CD4-positive, alpha-beta memory T cell (primary cell): ENCODE measurements around the gene DENND10. TPM values are rescaled to one million over a fixed set of nuclear protein-coding genes. Genes with fewer than 3 reads are reported as not detected.
"Not testable (repeated sequence)": the region's sequence is repeated elsewhere in the genome, so short reads cannot be mapped to it uniquely, and the experiment has no call there.

ENCODE experiments used
- CTCF ChIA-PET: fragments of 350-600 bp; sonication (Branson Sonifier 250); formaldehyde crosslinking; loops from one replicate; lab custom pipeline; 2021; ENCODE audit warnings: inconsistent platforms; ENCODE audit not compliant: partially characterized antibody; lab: Charles Lee
- POLR2A ChIA-PET: fragments of 350-600 bp; sonication (Branson Sonifier 250); formaldehyde crosslinking; loops from one replicate; lab custom pipeline; 2021; ENCODE audit not compliant: partially characterized antibody; lab: Charles Lee
- DNase-seq, 5 donors: peaks; one replicate each; pipeline versions ENCODE4 v3.0.0 to v3.0.0-alpha.2; 2020 to 2022; ENCODE audit warnings: mixed read lengths in 1 of 5
- H3K27ac ChIP-seq: one replicate; pipeline ENCODE4 v1.7.0; 2013; ENCODE audit warnings: low read depth, low read length
- H3K27me3 ChIP-seq: 2 replicates; pipeline ENCODE4 v1.7.0; 2013; ENCODE audit warnings: mild to moderate bottlenecking, low read length, moderate library complexity; ENCODE audit not compliant: insufficient read depth
- H3K36me3 ChIP-seq: 2 replicates; pipeline ENCODE4 v1.7.0; 2013; ENCODE audit warnings: mild to moderate bottlenecking, low read length, moderate library complexity; ENCODE audit not compliant: insufficient read depth
- H3K4me1 ChIP-seq: 2 replicates; pipeline ENCODE4 v1.7.0; 2013; ENCODE audit warnings: mild to moderate bottlenecking, low read length, moderate library complexity; ENCODE audit not compliant: insufficient read depth
- H3K4me3 ChIP-seq, 2 donors: one replicate each; pipeline ENCODE4 v1.7.0; 2013; ENCODE audit warnings: low read length in 2 of 2, mild to moderate bottlenecking in 1 of 2
- H3K9me3 ChIP-seq, 2 donors: one replicate each; pipeline ENCODE4 v1.7.0; 2013; ENCODE audit warnings: low read length in 2 of 2, control low read depth in 1 of 2; ENCODE audit not compliant: control insufficient read depth in 1 of 2
- H3K27ac Mint-ChIP-seq, 7 donors: one replicate each; pipeline ENCODE4 v1.8.0; 2020 to 2021; ENCODE audit warnings: mixed read lengths in 7 of 7, mild to moderate bottlenecking in 6 of 7, inconsistent platforms in 3 of 7, moderate library complexity in 3 of 7
- H3K27me3 Mint-ChIP-seq, 2 donors: one replicate each; pipeline ENCODE4 v1.8.0; 2020 to 2021; ENCODE audit warnings: mixed read lengths in 2 of 2
- H3K36me3 Mint-ChIP-seq, 2 donors: one replicate each; pipeline ENCODE4 v1.8.0; 2020 to 2021; ENCODE audit warnings: mixed read lengths in 2 of 2, inconsistent platforms in 1 of 2, mild to moderate bottlenecking in 1 of 2
- H3K4me1 Mint-ChIP-seq, 4 donors: one replicate each; pipeline ENCODE4 v1.8.0; 2020 to 2021; ENCODE audit warnings: mixed read lengths in 4 of 4, mild to moderate bottlenecking in 1 of 4
- H3K4me3 Mint-ChIP-seq, 8 donors: one replicate each; pipeline ENCODE4 v1.8.0; 2020 to 2021; ENCODE audit warnings: mixed read lengths in 8 of 8, mild to moderate bottlenecking in 7 of 8, moderate library complexity in 6 of 8, inconsistent platforms in 3 of 8
- H3K9me3 Mint-ChIP-seq, 8 donors: one replicate each; pipeline ENCODE4 v1.8.0; 2020 to 2021; ENCODE audit warnings: mixed read lengths in 8 of 8, mild to moderate bottlenecking in 5 of 8, inconsistent platforms in 3 of 8, moderate library complexity in 1 of 8
- intact Hi-C: fragments of 100-400 bp; cut with micrococcal nuclease; formaldehyde crosslinking; loops from one replicate; pipeline ENCODE4 v1.15.1; 2023
- polyA plus RNA-seq, 2 donors: library from polyadenylated mRNA; unstranded; fragments of 300-500 nt; fragmentation: Illumina TruSeq; gene quantifications; one replicate each; pipeline ENCODE4 v1.2.3, GENCODE V29; 2021
- total RNA-seq, 2 experiments: library from RNA; stranded (reverse); gene quantifications; one replicate each; pipeline ENCODE4 v1.2.3, GENCODE V29; 2021

The DENND10 gene
- total and polyA plus RNA-seq, 4 experiments from 2014 or later: 48.0 to 76.7 (median 54.1) TPM

GRCh38 chr10:119177708-119178371 lies 73.9 kb downstream of the DENND10 start:
- peak overlapping the region; percentile 89 to 99 (median 96) for H3K4me3 Mint-ChIP-seq
- peaks cover 10% of the 10 kb centered on the region for H3K36me3 ChIP-seq
- H3K9me3 Mint-ChIP-seq: no peaks in the 10 kb centered on the region
- H3K4me1 ChIP-seq: peaks cover 44% of the 10 kb centered on the region
- no peaks in the 10 kb centered on the region for H3K27me3 ChIP-seq
- no peaks in the 10 kb centered on the region for H3K27me3 Mint-ChIP-seq
- H3K27ac ChIP-seq: peak overlapping the region; percentile 81
- ChIA-PET CTCF (no interaction called here), POLR2A (interaction anchor here (1.9 kb wide), 1 partner anchor 13 kb away, joined by 9 read pairs; the partner anchor contains the start of gene SFXN4)
- intact Hi-C loops: loop anchor here (1.0 to 5.0 kb wide), 7 partner anchors 13 to 547 kb away; partner anchors contain the start of genes EIF3A, GRK5 and SFXN4
- DNase-seq: peak in 1 of 5 donors; percentile 46
- peak overlapping the region; percentile 96 to 100 for H3K4me3 ChIP-seq
- H3K27ac Mint-ChIP-seq: peak overlapping the region; percentile 85 to 98 (median 96)
- H3K36me3 Mint-ChIP-seq: peaks cover 5 to 34% of the 10 kb centered on the region in 2 donors
- H3K4me1 Mint-ChIP-seq: peaks cover 16 to 51% (median 34%) of the 10 kb centered on the region in 4 donors
- no peaks in the 10 kb centered on the region for H3K9me3 ChIP-seq

- H3K27me3 Mint-ChIP-seq: no peaks in the 10 kb centered on the region
- H3K4me1 ChIP-seq: peaks cover 44% of the 10 kb centered on the region
- H3K27me3 ChIP-seq: no peaks in the 10 kb centered on the region
- peaks cover 8% of the 10 kb centered on the region for H3K36me3 ChIP-seq
- no peaks in the 10 kb centered on the region for H3K9me3 ChIP-seq
- POLR2A ChIA-PET: interaction anchor here (1.0 to 1.5 kb wide), 6 partner anchors 12 to 98 kb away, joined by 3 to 8 read pairs (median 4); partner anchors contain the start of genes DENND10, EIF3A, GRK5 and SFXN4
- H3K4me3 ChIP-seq: peak within 1 kb of the TSS; percentile 96 to 100
- peak; percentile 89 to 92 (median 89) for DNase-seq
- intact Hi-C loops: loop anchor here (1.0 to 5.0 kb wide), 7 partner anchors 13 to 546 kb away; partner anchors contain the start of genes EIF3A, GRK5 and SFXN4
- peak within 1 kb of the TSS; percentile 85 to 98 (median 96) for H3K27ac Mint-ChIP-seq
- H3K9me3 Mint-ChIP-seq: no peaks in the 10 kb centered on the region
- peaks cover 16 to 51% (median 34%) of the 10 kb centered on the region in 4 donors for H3K4me1 Mint-ChIP-seq
- peaks cover 5 to 33% of the 10 kb centered on the region in 2 donors for H3K36me3 Mint-ChIP-seq
- peak within 1 kb of the TSS; percentile 81 for H3K27ac ChIP-seq
- CTCF ChIA-PET: interaction anchor here (0.9 to 2.8 kb wide), 4 partner anchors 14 to 423 kb away, joined by 3 to 11 read pairs (median 6); partner anchors contain the start of gene GRK5
- H3K4me3 Mint-ChIP-seq: peak within 1 kb of the TSS; percentile 89 to 99 (median 96)
Measured at GRCh38 chr10:119178372-119179119, 74.6 kb downstream of the DENND10 start, which contains the start of gene PRDX3. Gene PRDX3, minus strand, starts transcription at chr10:119178812. Its CDS starts 22 bp downstream, at chr10:119178790.

GRCh38 chr10:119180850-119181400 lies 77.0 kb downstream of the DENND10 start:
- H3K27ac Mint-ChIP-seq, intact Hi-C loops, DNase-seq, H3K27ac ChIP-seq, H3K27me3 ChIP-seq, H3K36me3 ChIP-seq, H3K4me3 ChIP-seq, H3K4me3 Mint-ChIP-seq, H3K9me3 ChIP-seq, H3K27me3 Mint-ChIP-seq, H3K9me3 Mint-ChIP-seq: not testable (repeated sequence)
- H3K4me1 Mint-ChIP-seq: peaks cover 12 to 40% (median 30%) of the 10 kb centered on the region in 4 donors
- H3K4me1 ChIP-seq: peaks cover 32% of the 10 kb centered on the region
- CTCF ChIA-PET: interaction anchor here (0.8 to 2.8 kb wide), 4 partner anchors 9 to 28 kb away, joined by 3 to 11 read pairs (median 8); partner anchors contain the start of gene GRK5
- H3K36me3 Mint-ChIP-seq: peaks cover 0 to 20% of the 10 kb centered on the region in 2 donors
- POLR2A ChIA-PET: interaction anchor here (0.8 to 1.1 kb wide), 2 partner anchors 25 to 91 kb away, joined by 3 to 5 read pairs; no protein-coding TSS in a partner anchor

DNA sequence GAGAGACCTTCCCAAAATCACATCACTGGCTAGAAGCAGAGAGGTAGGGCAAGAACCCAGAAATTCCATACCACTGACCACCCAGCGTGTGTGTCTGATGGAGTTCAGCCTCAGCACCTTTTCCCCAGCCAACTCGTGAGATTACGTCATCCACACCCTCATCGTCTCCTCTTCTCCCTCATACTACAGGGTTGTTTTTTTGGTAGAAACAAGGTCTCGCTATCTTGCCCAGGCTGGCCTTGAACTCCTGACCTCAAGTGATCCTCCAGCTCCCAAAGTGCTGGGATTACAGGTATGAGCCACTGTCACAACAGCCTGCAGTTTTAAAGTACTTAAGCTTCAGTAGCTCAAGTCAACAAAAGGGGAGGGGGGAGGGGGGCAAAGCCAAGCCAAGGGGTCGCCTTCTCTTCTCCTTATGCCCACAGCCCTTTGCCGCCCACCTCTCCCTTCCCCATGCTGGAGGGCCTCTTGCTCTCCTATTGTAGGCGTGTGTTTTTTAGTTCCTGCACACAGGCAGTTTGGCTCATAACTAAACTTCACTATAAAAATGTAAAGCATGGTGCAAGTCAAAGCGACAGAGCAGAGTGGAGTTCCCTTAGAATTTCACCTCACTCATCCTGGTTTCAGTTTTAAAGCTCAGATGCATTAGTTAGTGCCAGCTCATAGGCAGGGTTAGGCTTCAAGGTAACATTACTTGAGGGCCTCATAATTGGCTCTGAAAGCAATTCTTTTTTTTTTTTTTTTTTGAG lies 79.9 kb downstream of the DENND10 start:
- no peaks in the 10 kb centered on the region for H3K9me3 ChIP-seq
- Mint-ChIP-seq H3K4me1 (peaks cover 2 to 15% (median 10%) of the 10 kb centered on the region in 4 donors), H3K27ac (peak overlapping the region in 1 of 7 donors; percentile 14), H3K27me3 (no peaks in the 10 kb centered on the region), H3K36me3 (peaks cover 0 to 2% of the 10 kb centered on the region in 2 donors), H3K4me3 (no peak overlapping the region), H3K9me3 (no peaks in the 10 kb centered on the region)
- H3K36me3 ChIP-seq: no peaks in the 10 kb centered on the region
- ChIA-PET POLR2A (interaction anchor here (1.0 kb wide), 1 partner anchor 359 kb away, joined by 4 read pairs; the partner anchor contains the start of gene RGS10), CTCF (interaction anchor here (0.6 to 1.5 kb wide), 3 partner anchors 9 to 223 kb away, joined by 3 to 5 read pairs (median 3); no protein-coding TSS in a partner anchor)
- no peak overlapping the region for H3K4me3 ChIP-seq
- no peaks in the 10 kb centered on the region for H3K27me3 ChIP-seq
- H3K27ac ChIP-seq: no peak overlapping the region
- H3K4me1 ChIP-seq: peaks cover 8% of the 10 kb centered on the region
- DNase-seq: peak in 1 of 5 donors; percentile 39
- intact Hi-C loops: no loop called here

Other genes with a start within 250 kb of the DENND10 start
- gene NANOS1, start 74.4 kb upstream of the DENND10 start, total RNA-seq: under 1 TPM; 0.49 to 0.64 TPM
- under 1 TPM in 1 of 2 donors, not detected in 1; 0.11 TPM for gene NANOS1, start 74.4 kb upstream of the DENND10 start, polyA plus RNA-seq
- 100 to 1,000 TPM; 122 to 129 TPM for gene EIF3A, start 23.3 kb upstream of the DENND10 start, total RNA-seq
- 10 to 100 TPM; 29.8 to 81.7 TPM for gene EIF3A, start 23.3 kb upstream of the DENND10 start, polyA plus RNA-seq
- gene SFXN4, start 61.6 kb downstream of the DENND10 start, total RNA-seq: 10 to 100 TPM; 17.2 to 18.5 TPM
- gene SFXN4, start 61.6 kb downstream of the DENND10 start, polyA plus RNA-seq: 10 to 100 TPM; 13.9 to 14.0 TPM
- 10 to 100 TPM; 34.3 to 38.2 TPM for gene PRDX3, start 74.7 kb downstream of the DENND10 start, total RNA-seq
- gene PRDX3, start 74.7 kb downstream of the DENND10 start, polyA plus RNA-seq: 100 to 1,000 TPM; 125 to 127 TPM
- gene GRK5, start 103.5 kb downstream of the DENND10 start, total RNA-seq: 10 to 100 TPM; 26.7 to 27.9 TPM
- 10 to 100 TPM in 1 of 2 donors, 1 to 10 TPM in 1; 7.6 to 10.6 TPM for gene GRK5, start 103.5 kb downstream of the DENND10 start, polyA plus RNA-seq